NCI-H1105 treated with DMSO at 0.1 percent for 48 hours (cell line): Measurements from ENCODE around the gene TFAP2E.
A peak's percentile ranks its signal among the peaks of the same experiment; 100 is the strongest.

ENCODE experiments used
- DNase-seq: peaks from one replicate; lab custom pipeline; 2025; lab: John Stamatoyannopoulos, UW

TFAP2E gene

GRCh38 chr1:35573198-35574124 is at the start of gene TFAP2E:
Gene TFAP2E (plus strand): TSS chr1:35573314. CDS start chr1:35573578, 264 bp downstream.
- DNase-seq, result peak; percentile 56

GRCh38 chr1:35524106-35524505 is 49.0 kb upstream of the TFAP2E start:
- DNase-seq, result no peak

- DNase-seq, result no peak
These were observed 42.9 kb upstream of the TFAP2E start for GRCh38 chr1:35530168-35530567.

- DNase-seq, result no peak
These were observed 42.2 kb upstream of the TFAP2E start for GRCh38 chr1:35530946-35531345.

GRCh38 chr1:35531368-35531767 is 41.7 kb upstream of the TFAP2E start:
- no peak for DNase-seq

- no peak for DNase-seq
These were observed 40.5 kb upstream of the TFAP2E start for GRCh38 chr1:35532497-35533223.

- no peak for DNase-seq
These were observed 39.5 kb upstream of the TFAP2E start for GRCh38 chr1:35533586-35533985.

GRCh38 chr1:35535243-35535642 is 37.9 kb upstream of the TFAP2E start:
- DNase-seq, result no peak

GRCh38 chr1:35536556-35537162 is 36.5 kb upstream of the TFAP2E start:
- no peak for DNase-seq

GRCh38 chr1:35537806-35538205 is 35.3 kb upstream of the TFAP2E start:
- no peak for DNase-seq

GRCh38 chr1:35539073-35539823 is 33.9 kb upstream of the TFAP2E start:
- no peak for DNase-seq

- no peak for DNase-seq
These were observed 33.3 kb upstream of the TFAP2E start for GRCh38 chr1:35539824-35540261.

GRCh38 chr1:35544976-35545375 is 28.1 kb upstream of the TFAP2E start:
- DNase-seq, result peak; percentile 59

- no peak for DNase-seq
These were observed 26.5 kb upstream of the TFAP2E start for GRCh38 chr1:35546614-35547013.

GRCh38 chr1:35553851-35554250 is 19.3 kb upstream of the TFAP2E start:
- peak; percentile 61 for DNase-seq

GRCh38 chr1:35554266-35555211 is 18.6 kb upstream of the TFAP2E start:
- peak; percentile 81 for DNase-seq

GRCh38 chr1:35555212-35555584 is 17.9 kb upstream of the TFAP2E start:
- DNase-seq, result no peak

- DNase-seq, result peak; percentile 78
These were observed 17.3 kb upstream of the TFAP2E start for GRCh38 chr1:35555601-35556477.

- no peak for DNase-seq
These were observed 16.5 kb upstream of the TFAP2E start for GRCh38 chr1:35556484-35557117.
